HG03064 (cell line): ENCODE results near the gene CHD3.

Experiments used
- ATAC-seq: cut with Tn5 transposase; IDR thresholded peaks from one replicate; pipeline ENCODE4 v1.9.1; 2021; ENCODE audit warnings: low read depth; ENCODE audit not compliant: unreplicated experiment

The CHD3 gene

GRCh38 chr17:7864995-7865650, 23.5 kb upstream of the CHD3 start:
- ATAC-seq, result no peak

- no peak for ATAC-seq
Measured at GRCh38 chr17:7867881-7868329, 20.7 kb upstream of the CHD3 start.

- no peak for ATAC-seq
Measured at GRCh38 chr17:7873051-7873450, 15.5 kb upstream of the CHD3 start.

GRCh38 chr17:7875804-7876370, 12.7 kb upstream of the CHD3 start:
- ATAC-seq, result no peak

GRCh38 chr17:7878234-7878633, 10.4 kb upstream of the CHD3 start:
- ATAC-seq, result no peak

- no peak for ATAC-seq
Measured at GRCh38 chr17:7880076-7880868, 8.3 kb upstream of the CHD3 start.

GRCh38 chr17:7881276-7882054, 7.1 kb upstream of the CHD3 start:
- ATAC-seq, result no peak

GRCh38 chr17:7882068-7882467, 6.5 kb upstream of the CHD3 start:
- no peak for ATAC-seq

- ATAC-seq, result no peak
Measured at GRCh38 chr17:7882629-7883028, 6.0 kb upstream of the CHD3 start.

- ATAC-seq, result no peak
Measured at GRCh38 chr17:7883781-7884386, 4.7 kb upstream of the CHD3 start.

- ATAC-seq, result no peak
Measured at GRCh38 chr17:7884581-7885366, 3.8 kb upstream of the CHD3 start.

GRCh38 chr17:7885367-7886226, 3.0 kb upstream of the CHD3 start:
- ATAC-seq, result no peak

GRCh38 chr17:7886227-7887037, 2.2 kb upstream of the CHD3 start:
- no peak for ATAC-seq

GRCh38 chr17:7887038-7887481, 1.5 kb upstream of the CHD3 start:
- ATAC-seq, result no peak

- ATAC-seq, result no peak
Measured at GRCh38 chr17:7887482-7888183, 956 bp upstream of the CHD3 start.

GRCh38 chr17:7889166-7889955, 772 bp downstream of the CHD3 start:
- ATAC-seq, result no peak
